ENCODE results near the gene GFI1B.
"Not testable (repeated sequence)": the region's sequence is repeated elsewhere in the genome, so short reads cannot be mapped to it uniquely, and the experiment has no call there.

GFI1B gene

GRCh38 chr9:132997591-132997990, 19.1 kb downstream of the GFI1B start:
- DNase-seq (ENCODE audit: low read depth), result peak; percentile 22
- TF ChIP-seq CTCF (IDR thresholded peaks at IDR 0.05; ENCODE audit: low read length, missing control alignments), result no peak
- no peak overlapping the region for H3K4me3 ChIP-seq (replicated peaks; ENCODE audit: low read depth, low read length)

DNA sequence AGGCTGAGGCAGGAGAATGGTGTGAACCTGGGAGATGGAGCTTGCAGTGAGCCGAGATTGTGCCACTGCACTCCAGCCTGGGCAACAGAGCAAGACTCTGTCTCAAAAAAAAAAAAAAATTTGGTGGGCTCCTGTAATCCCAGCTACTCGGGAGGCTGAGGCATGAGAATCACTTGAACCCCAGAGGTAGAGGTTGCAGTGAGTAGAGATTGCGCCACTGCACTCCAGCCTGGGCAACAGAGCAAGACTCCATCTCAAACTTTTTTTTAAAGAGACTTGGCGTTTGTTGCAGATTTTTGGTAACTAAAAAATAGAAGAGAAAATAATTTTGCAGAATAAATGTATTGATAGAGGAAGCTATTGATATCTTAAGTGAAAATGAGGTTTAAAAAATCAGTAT, 19.7 kb downstream of the GFI1B start:
- not testable (repeated sequence) for H3K4me3 ChIP-seq (replicated peaks; ENCODE audit: low read depth, low read length); DNase-seq (ENCODE audit: low read depth)

DNA sequence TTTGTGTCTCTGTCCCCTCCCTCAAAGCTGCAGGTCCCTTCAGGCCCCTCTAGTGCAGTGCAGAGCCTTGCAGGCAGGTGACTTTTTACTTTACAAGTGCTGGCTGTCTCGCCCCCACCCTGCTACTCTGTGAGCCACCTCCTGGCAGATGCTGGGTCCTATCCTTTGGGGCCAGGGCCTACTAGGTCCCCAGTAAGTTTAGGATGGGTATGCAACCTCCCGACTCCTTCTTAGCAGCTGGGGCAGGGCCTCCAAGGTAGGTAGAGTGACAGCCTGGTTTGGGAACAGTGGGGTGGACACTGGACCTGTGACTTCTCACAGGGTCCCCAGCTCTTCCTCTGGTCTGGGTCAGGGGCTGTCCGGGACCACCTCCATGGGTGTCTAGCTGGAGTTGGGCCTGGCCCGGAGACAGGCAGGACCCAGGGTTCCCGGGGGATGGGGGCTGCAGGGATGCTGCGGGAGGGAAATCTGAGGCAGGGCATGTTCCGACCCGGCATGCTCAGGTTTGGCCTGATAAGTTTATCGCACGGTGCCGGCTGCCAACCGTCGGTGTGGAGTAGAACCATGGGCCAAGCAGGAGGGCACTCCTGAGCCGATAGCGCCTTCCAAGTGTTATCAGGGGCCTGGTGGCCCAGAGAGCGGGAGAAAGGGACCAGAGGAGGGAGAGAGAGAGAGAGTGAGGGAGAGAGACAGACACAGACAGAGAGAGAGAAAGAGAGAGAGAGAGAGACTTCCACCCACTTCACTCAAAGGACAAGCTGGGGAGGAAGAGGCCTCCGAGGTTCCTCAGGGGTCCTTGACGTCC, 20.5 kb downstream of the GFI1B start:
- H3K4me3 ChIP-seq (replicated peaks; ENCODE audit: low read depth, low read length), result no peak overlapping the region
- no peak for DNase-seq (ENCODE audit: low read depth)
- TF ChIP-seq CTCF (IDR thresholded peaks at IDR 0.05; ENCODE audit: low read length, missing control alignments), result no peak

GRCh38 chr9:133002147-133003070, 23.9 kb downstream of the GFI1B start:
- DNase-seq (ENCODE audit: low read depth), result no peak
- H3K4me3 ChIP-seq (replicated peaks; ENCODE audit: low read depth, low read length), result no peak overlapping the region
- no peak for TF ChIP-seq CTCF (IDR thresholded peaks at IDR 0.05; ENCODE audit: low read length, missing control alignments)

GRCh38 chr9:133003071-133003461, 24.6 kb downstream of the GFI1B start:
- no peak for TF ChIP-seq CTCF (IDR thresholded peaks at IDR 0.05; ENCODE audit: low read length, missing control alignments)
- no peak overlapping the region for H3K4me3 ChIP-seq (replicated peaks; ENCODE audit: low read depth, low read length)
- no peak for DNase-seq (ENCODE audit: low read depth)

GRCh38 chr9:133003671-133004090, 25.2 kb downstream of the GFI1B start:
- no peak for TF ChIP-seq CTCF (IDR thresholded peaks at IDR 0.05; ENCODE audit: low read length, missing control alignments)
- H3K4me3 ChIP-seq (replicated peaks; ENCODE audit: low read depth, low read length), result no peak overlapping the region
- no peak for DNase-seq (ENCODE audit: low read depth)

Data from fibroblast of pulmonary artery (primary cell).